HCT116 (cell line): ENCODE results near the gene RUNX2.

Source experiments
- RAD21 ChIP-seq: IDR thresholded peaks from 2 replicates; pipeline ENCODE4 v1.6.1; 2012; ENCODE audit warnings: low read depth, mild to moderate bottlenecking
- SP1 ChIP-seq: IDR thresholded peaks from 2 replicates; pipeline ENCODE4 v1.6.1; 2012; ENCODE audit warnings: low read depth

DNA sequence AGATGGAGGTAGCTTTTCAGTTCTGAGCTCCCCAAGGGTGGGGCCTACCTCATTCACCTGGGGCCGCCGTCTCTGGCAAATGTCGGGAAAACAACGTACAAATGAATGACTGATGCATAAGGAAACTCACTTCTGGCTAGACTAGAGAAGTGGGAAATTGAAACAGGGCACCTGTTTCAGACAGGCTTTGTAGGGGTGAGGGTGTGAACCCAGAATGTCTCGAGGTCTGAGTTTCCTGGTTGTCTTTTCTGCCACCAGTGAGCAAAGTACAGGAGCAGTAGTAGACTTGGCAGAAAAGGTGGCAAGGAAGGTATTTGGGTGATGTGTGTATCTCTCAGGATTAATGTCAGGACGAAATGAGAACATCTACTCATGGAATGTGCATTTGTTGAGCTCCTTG lies 379.0 kb downstream of the RUNX2 start:
- TF ChIP-seq SP1 (no peak), RAD21 (no peak)
